ENCODE measurements around the gene JPH4.
A peak's percentile ranks its signal among the peaks of the same experiment; 100 is the strongest.

DNA sequence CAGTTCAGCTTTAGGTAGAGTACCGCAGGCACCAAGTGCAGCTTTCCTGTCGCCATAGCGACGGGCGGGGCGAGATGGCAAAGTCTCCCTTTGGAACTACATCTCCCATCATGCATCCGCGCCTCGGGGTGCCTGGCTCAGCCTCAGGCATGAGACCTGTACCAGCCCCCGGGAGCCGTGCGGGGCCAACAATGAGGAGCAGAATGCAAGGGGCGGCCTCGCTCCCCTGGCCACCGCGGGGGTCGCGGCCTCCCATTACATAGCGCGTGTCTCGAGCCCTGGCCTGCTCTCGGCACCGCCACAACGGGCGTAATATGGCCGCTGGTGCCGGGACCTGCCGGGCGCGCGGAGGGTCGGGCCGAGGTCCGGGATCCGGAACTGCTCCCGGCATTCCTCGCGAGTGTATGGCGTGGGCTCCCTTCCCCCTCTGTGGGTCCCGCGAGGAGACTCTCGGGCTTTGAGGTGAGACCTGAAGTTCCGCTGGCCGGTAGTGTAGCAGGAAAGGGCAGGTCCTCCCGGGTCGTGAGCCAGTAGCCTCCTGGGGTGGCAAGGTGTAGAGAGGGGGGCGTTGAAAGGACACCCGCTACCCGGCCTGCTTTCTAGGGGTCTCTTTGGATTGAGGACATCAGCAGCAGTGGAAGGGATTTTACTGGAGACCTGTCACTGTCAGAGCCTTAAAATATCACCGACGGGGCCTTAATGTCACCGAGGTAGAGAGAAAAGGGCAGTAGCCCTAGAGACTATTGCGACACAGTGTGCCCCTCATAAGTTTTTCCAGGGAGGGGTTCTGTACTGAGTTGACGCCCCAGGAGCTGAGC lies 22.5 kb downstream of the JPH4 start, which contains the start of gene THTPA:
- TF ChIP-seq ZNF274 (IDR thresholded peaks at IDR 0.05; ENCODE audit: low read depth, low read length): no peak
- peak; percentile 41 for TF ChIP-seq TCF7L2 (IDR thresholded peaks at IDR 0.05; ENCODE audit: borderline replicate concordance, extremely low read depth, insufficient read depth, insufficient read length)
- TF ChIP-seq, protein P1, sequence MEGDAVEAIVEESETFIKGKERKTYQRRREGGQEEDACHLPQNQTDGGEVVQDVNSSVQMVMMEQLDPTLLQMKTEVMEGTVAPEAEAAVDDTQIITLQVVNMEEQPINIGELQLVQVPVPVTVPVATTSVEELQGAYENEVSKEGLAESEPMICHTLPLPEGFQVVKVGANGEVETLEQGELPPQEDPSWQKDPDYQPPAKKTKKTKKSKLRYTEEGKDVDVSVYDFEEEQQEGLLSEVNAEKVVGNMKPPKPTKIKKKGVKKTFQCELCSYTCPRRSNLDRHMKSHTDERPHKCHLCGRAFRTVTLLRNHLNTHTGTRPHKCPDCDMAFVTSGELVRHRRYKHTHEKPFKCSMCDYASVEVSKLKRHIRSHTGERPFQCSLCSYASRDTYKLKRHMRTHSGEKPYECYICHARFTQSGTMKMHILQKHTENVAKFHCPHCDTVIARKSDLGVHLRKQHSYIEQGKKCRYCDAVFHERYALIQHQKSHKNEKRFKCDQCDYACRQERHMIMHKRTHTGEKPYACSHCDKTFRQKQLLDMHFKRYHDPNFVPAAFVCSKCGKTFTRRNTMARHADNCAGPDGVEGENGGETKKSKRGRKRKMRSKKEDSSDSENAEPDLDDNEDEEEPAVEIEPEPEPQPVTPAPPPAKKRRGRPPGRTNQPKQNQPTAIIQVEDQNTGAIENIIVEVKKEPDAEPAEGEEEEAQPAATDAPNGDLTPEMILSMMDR (IDR thresholded peaks at IDR 0.05 in 2 of 3, conservative IDR thresholded peaks at IDR 0.05 in 1 of 3; ENCODE audit: borderline replicate concordance in 1 of 3, insufficient read depth in 1 of 3, low read depth in 2 of 3, low read length in 2 of 3): no peak
- peak; percentile 65 for TF ChIP-seq YY1 (IDR thresholded peaks at IDR 0.05; ENCODE audit: extremely low read depth, insufficient replicate concordance, low read depth, low read length)
- TF ChIP-seq SRF (IDR thresholded peaks at IDR 0.05; ENCODE audit: low read depth): no peak
- no peak for TF ChIP-seq EZH2 (IDR thresholded peaks at IDR 0.05)
